ENCODE data around the gene PNPLA2. TPM values are rescaled to one million over a fixed set of nuclear protein-coding genes. Genes with fewer than 3 reads are reported as not detected.

PNPLA2 gene
- total RNA-seq (2022; extraction: Qiagen RNA extraction): 37.0 to 61.7 TPM (median 57.7 TPM) in 5 replicates

DNA sequence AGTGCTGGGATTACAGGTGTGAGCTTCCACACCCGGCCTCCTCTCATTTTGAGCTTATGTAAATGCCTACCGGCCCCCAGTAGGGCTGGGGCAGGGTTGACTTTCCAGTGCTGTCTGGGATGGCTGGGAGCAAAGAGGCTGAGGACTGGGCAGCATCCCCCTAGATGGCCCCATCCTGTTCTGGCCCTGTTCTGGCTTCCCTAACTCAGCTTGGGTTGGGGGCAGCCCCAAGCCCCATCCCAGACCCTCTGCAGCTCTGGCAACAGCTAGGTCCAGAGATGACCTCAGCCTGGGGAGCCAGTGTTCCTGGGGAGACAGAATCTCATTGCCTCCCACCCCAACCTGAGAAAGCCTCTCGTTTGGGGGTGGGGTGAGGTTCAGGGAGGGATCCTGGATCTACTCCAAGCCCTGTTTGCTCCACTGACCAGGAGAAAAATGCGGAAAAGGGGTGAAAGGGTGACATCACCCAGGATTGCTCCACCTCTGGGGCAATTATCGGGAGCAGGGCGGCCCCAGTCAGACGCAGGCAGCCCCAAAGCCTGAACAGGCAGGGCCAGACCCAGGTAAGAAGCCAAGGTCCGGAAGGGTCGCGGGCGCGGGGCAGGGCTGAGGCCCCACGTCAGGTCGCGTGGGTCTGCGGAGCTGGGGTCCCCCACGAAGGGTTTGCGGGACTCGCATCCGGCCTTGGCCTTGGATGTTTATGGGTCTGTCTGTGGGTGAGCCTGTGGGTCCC, at the start of gene PNPLA2:
Gene PNPLA2 (plus strand): TSS at position 519 of the 733 bp plus-strand sequence. CDS start 805 bp downstream, outside the sequence.

GRCh38 chr11:777288-778255, 41.1 kb upstream of the PNPLA2 start, which contains the start of gene GATD1:
Gene GATD1 (minus strand): TSS chr11:777487. CDS start chr11:777462, 25 bp downstream.

GRCh38 chr11:789943-790342, 28.8 kb upstream of the PNPLA2 start, which contains the start of gene CEND1:
Gene CEND1 (minus strand): TSS chr11:790090. CDS start chr11:788576, 1,514 bp downstream.

DNA sequence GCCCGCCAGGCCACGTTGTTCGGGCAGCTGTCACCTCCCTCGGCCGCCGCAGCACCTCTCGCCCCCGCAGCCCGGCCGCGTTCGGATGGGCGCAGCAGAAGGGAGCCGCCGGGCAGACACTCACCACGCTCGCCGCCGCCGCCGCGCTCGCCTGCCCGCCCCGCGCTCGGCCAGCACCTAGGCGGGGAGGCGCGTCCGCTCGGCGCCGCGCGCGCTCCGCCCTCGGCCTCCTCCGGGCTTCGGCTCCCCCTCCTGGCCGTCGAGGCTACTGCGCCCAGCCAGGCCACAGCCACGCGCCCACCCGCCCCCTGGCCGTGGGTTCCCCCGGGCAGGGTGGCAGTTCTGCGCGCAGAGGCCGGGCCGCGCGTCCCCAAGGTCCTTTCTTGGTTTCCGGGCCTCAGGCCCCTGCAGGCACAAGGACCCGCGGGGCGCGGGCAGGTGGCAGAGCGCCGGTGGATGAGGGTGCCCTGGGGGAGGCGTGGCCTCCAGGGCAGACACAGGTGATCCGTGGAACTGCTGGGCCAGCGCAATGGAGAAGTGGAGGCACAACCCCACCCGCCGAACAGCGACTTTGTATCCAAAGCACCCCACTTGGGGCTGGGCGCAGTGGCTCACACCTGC, 20.5 kb upstream of the PNPLA2 start, which contains the start of gene SLC25A22:
Gene SLC25A22 (minus strand): TSS at position 189 of the 621 bp plus-strand sequence. CDS start 3,275 bp downstream, outside the sequence.

GRCh38 chr11:809287-810039, 9.3 kb upstream of the PNPLA2 start, which contains the start of gene RPLP2:
Gene RPLP2 (plus strand): TSS chr11:809967. CDS start chr11:810235, 268 bp downstream.

GRCh38 chr11:827897-828192, 9.1 kb downstream of the PNPLA2 start, which contains the start of gene CRACR2B:
Gene CRACR2B (plus strand): TSS chr11:827919. CDS start chr11:828608, 689 bp downstream.

DNA sequence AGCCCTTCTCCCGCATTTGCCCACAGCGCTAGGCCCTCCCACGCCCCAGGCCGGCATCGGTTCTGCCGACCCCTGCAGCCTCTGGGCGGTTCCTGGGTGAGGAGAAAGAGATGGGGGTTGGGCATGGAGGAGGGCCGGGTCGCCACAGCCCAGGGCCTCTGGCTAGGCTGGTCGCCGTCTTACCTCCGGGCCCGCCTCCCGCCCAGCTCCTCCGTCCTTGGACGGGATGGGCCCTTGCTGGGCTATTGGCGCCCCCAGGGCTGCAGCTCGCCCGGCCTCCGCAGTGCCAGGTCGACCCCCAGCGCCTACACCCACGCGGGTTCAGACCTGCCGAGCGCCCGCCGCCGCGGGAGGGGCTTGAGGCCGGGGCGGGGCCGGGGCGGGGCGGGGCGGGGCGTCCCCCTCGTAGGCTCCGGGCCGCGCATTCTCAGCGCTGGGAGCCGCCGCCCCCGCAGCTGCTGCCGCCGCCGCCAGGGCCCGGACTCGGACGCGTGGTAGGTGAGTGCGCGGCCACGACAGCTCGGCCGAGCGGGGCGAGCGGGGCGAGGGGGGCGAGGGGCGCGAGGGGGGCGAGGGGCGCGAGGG, 13.9 kb downstream of the PNPLA2 start, which contains the start of gene CD151:
Gene CD151 (plus strand): TSS at position 424 of the 585 bp plus-strand sequence. CDS start 3,118 bp downstream, outside the sequence.

GRCh38 chr11:842370-843002, 23.8 kb downstream of the PNPLA2 start, which contains the start of the genes POLR2L and TSPAN4:
Gene POLR2L (minus strand): TSS chr11:842529. CDS start chr11:842508, 21 bp downstream.
Gene TSPAN4 (plus strand): TSS chr11:842852. CDS start chr11:850305, 7,453 bp downstream.

Other genes with a start within 250 kb of the PNPLA2 start
- 32.6 to 39.0 TPM (median 36.7 TPM) in 5 replicates for gene PHRF1, start 242.4 kb upstream of the PNPLA2 start, total RNA-seq (2022; extraction: Qiagen RNA extraction)
- gene IRF7, start 203.0 kb upstream of the PNPLA2 start, total RNA-seq (2022; extraction: Qiagen RNA extraction): 4.5 to 8.4 TPM (median 7.3 TPM) in 5 replicates
- gene CDHR5, start 194.0 kb upstream of the PNPLA2 start, total RNA-seq (2022; extraction: Qiagen RNA extraction): 0.03 to 0.41 TPM (median 0.09 TPM) in 5 replicates
- not detected in 5 replicates for gene SCT, start 191.7 kb upstream of the PNPLA2 start, total RNA-seq (2022; extraction: Qiagen RNA extraction)
- 0.20 to 0.34 TPM (median 0.29 TPM) in 5 replicates for gene DRD4, start 181.6 kb upstream of the PNPLA2 start, total RNA-seq (2022; extraction: Qiagen RNA extraction)
- gene DEAF1, start 123.7 kb upstream of the PNPLA2 start, total RNA-seq (2022; extraction: Qiagen RNA extraction): 32.1 to 37.2 TPM (median 36.5 TPM) in 5 replicates
- 8.1 to 12.3 TPM (median 10.8 TPM) in 5 replicates for gene TMEM80, start 123.1 kb upstream of the PNPLA2 start, total RNA-seq (2022; extraction: Qiagen RNA extraction)
- 75.7 to 126 TPM (median 112 TPM) in 5 replicates for gene EPS8L2, start 112.7 kb upstream of the PNPLA2 start, total RNA-seq (2022; extraction: Qiagen RNA extraction)
- 373 to 432 TPM (median 392 TPM) in 5 replicates for gene TALDO1, start 71.5 kb upstream of the PNPLA2 start, total RNA-seq (2022; extraction: Qiagen RNA extraction)
- 40.1 to 46.1 TPM (median 41.7 TPM) in 5 replicates for gene GATD1, start 41.4 kb upstream of the PNPLA2 start, total RNA-seq (2022; extraction: Qiagen RNA extraction)
- gene CEND1, start 28.8 kb upstream of the PNPLA2 start, total RNA-seq (2022; extraction: Qiagen RNA extraction): 1.6 to 2.9 TPM (median 2.1 TPM) in 5 replicates
- gene SLC25A22, start 20.6 kb upstream of the PNPLA2 start, total RNA-seq (2022; extraction: Qiagen RNA extraction): 21.2 to 36.1 TPM (median 32.3 TPM) in 5 replicates
- gene PIDD1, start 13.7 kb upstream of the PNPLA2 start, total RNA-seq (2022; extraction: Qiagen RNA extraction): 9.0 to 15.5 TPM (median 13.9 TPM) in 5 replicates
- gene RPLP2, start 8.9 kb upstream of the PNPLA2 start, total RNA-seq (2022; extraction: Qiagen RNA extraction): 1,597 to 2,654 TPM (median 2,318 TPM) in 5 replicates
- 3.3 to 7.2 TPM (median 6.2 TPM) in 5 replicates for gene CRACR2B, start 9.0 kb downstream of the PNPLA2 start, total RNA-seq (2022; extraction: Qiagen RNA extraction)
- gene CD151, start 14.0 kb downstream of the PNPLA2 start, total RNA-seq (2022; extraction: Qiagen RNA extraction): 840 to 907 TPM (median 868 TPM) in 5 replicates
- 554 to 741 TPM (median 647 TPM) in 5 replicates for gene POLR2L, start 23.6 kb downstream of the PNPLA2 start, total RNA-seq (2022; extraction: Qiagen RNA extraction)
- 136 to 205 TPM (median 200 TPM) in 5 replicates for gene TSPAN4, start 23.9 kb downstream of the PNPLA2 start, total RNA-seq (2022; extraction: Qiagen RNA extraction)
- gene CHID1, start 91.9 kb downstream of the PNPLA2 start, total RNA-seq (2022; extraction: Qiagen RNA extraction): 72.1 to 77.3 TPM (median 74.4 TPM) in 5 replicates
- 26.6 to 35.8 TPM (median 33.6 TPM) in 5 replicates for gene AP2A2, start 107.0 kb downstream of the PNPLA2 start, total RNA-seq (2022; extraction: Qiagen RNA extraction)
- gene MUC6, start 217.8 kb downstream of the PNPLA2 start, total RNA-seq (2022; extraction: Qiagen RNA extraction): 0.05 TPM in 1 of 5 replicates, not detected in the others